Uterus (tissue), 2 donors: ENCODE data around the gene RNF217.

ENCODE experiments used
- CTCF ChIP-seq, 4 experiments: fragments of 200-600 bp in 2 of 4; fragments of 450-650 bp in 2 of 4; sonication (generic) in 2 of 4; IDR thresholded peaks; one replicate each; pipeline ENCODE4 v1.5.1; 2016 to 2019; ENCODE audit warnings: antibody characterized with exemption in 4 of 4, mild to moderate bottlenecking in 2 of 4, moderate library complexity in 1 of 4
- POLR2A ChIP-seq, 2 donors: fragments of 450-650 bp; IDR thresholded peaks; one replicate each; pipeline ENCODE4 v1.6.1; 2016; ENCODE audit warnings: antibody characterized with exemption in 2 of 2, mild to moderate bottlenecking in 1 of 2, moderate library complexity in 1 of 2

- TF ChIP-seq CTCF (IDR thresholded peaks at IDR 0.05), result no peak
- TF ChIP-seq POLR2A (IDR thresholded peaks at IDR 0.05), result no peak
Measured at GRCh38 chr6:125083684-125083990, 121.4 kb downstream of the RNF217 start.
